Measurements from ENCODE around the gene KHSRP.

Gene KHSRP

DNA sequence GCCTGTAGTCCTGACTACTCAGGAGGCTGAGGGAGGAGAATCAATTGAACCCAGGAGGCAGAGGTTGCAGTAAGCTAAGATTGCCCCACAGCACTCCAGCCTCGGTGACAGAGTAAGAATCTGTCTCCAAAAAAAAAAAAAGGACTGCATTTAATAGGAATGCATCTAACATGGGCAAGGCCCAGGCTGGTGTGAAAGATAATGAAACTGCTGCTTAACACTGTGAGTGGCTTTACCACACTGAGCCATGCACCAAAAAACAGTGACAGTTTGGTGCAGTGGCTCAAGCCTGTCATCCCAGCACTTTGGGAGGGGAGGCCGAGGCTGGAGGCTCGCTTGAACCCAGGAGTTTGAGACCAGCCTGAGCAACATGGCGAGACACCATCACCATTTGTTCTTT is 40.2 kb downstream of the KHSRP start:
- TF ChIP-seq EZH2 (IDR thresholded peaks at IDR 0.05; ENCODE audit: borderline replicate concordance, low read length): no peak
- TF ChIP-seq CTCF (IDR thresholded peaks at IDR 0.05; ENCODE audit: low read length): no peak
- Histone ChIP-seq H3K4me3 (ENCODE audit: low read depth, low read length, poor library complexity, severe bottlenecking) (no peak overlapping the region), H3F3A (ENCODE audit: insufficient read depth, low read length) (no peaks in the 10 kb centered on the region), H3K79me2 (ENCODE audit: insufficient read depth, low read length) (no peaks in the 10 kb centered on the region), H3K36me3 (ENCODE audit: insufficient read depth, low read length) (peaks cover 79% of the 10 kb centered on the region), H3K9ac (ENCODE audit: low read length) (no peak overlapping the region), H3K4me1 (ENCODE audit: insufficient read depth, low read length, severe bottlenecking) (no peaks in the 10 kb centered on the region), H2AFZ (ENCODE audit: low read length) (no peak overlapping the region), H3K9me2 (ENCODE audit: low read depth, low read length) (no peaks in the 10 kb centered on the region), H4K20me1 (ENCODE audit: insufficient read depth, low read length) (no peaks in the 10 kb centered on the region), H3K27me3 (ENCODE audit: insufficient read depth, low read length) (no peaks in the 10 kb centered on the region), H3K4me2 (ENCODE audit: low read length) (no peak overlapping the region), H3K9me3 (ENCODE audit: low read length) (no peaks in the 10 kb centered on the region), H3K27ac (ENCODE audit: low read depth, low read length, poor library complexity, severe bottlenecking) (no peak overlapping the region)

DNA sequence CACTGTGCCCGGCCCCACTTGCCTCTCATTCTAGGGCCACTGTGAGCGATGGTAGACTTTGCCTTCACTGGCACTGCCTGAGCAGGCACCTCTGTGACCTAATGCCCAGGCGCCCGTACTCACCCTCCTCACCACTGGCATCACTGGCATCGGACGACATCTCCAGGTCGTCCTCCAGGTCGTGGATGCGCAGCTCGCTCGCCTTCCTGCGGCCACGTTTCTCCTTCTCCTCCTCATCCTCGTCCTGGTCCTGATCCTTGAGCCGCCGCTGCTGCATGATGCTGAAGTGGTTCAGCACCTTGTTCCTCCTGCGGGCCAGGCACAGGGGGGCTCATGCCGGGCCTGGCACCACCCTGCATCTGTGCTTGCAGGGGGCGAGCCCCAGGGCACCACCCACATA is 41.4 kb downstream of the KHSRP start:
- TF ChIP-seq CTCF (IDR thresholded peaks at IDR 0.05; ENCODE audit: low read length): no peak
- no peak for TF ChIP-seq EZH2 (IDR thresholded peaks at IDR 0.05; ENCODE audit: borderline replicate concordance, low read length)
- Histone ChIP-seq H3K79me2 (ENCODE audit: insufficient read depth, low read length) (no peaks in the 10 kb centered on the region), H3K9me2 (ENCODE audit: low read depth, low read length) (no peaks in the 10 kb centered on the region), H3K36me3 (ENCODE audit: insufficient read depth, low read length) (peaks cover 80% of the 10 kb centered on the region), H3K4me3 (ENCODE audit: low read depth, low read length, poor library complexity, severe bottlenecking) (no peak overlapping the region), H3K9ac (ENCODE audit: low read length) (no peak overlapping the region), H3F3A (ENCODE audit: insufficient read depth, low read length) (no peaks in the 10 kb centered on the region), H4K20me1 (ENCODE audit: insufficient read depth, low read length) (no peaks in the 10 kb centered on the region), H3K27me3 (ENCODE audit: insufficient read depth, low read length) (no peaks in the 10 kb centered on the region), H3K4me2 (ENCODE audit: low read length) (no peak overlapping the region), H2AFZ (ENCODE audit: low read length) (no peak overlapping the region), H3K27ac (ENCODE audit: low read depth, low read length, poor library complexity, severe bottlenecking) (no peak overlapping the region), H3K9me3 (ENCODE audit: low read length) (no peaks in the 10 kb centered on the region), H3K4me1 (ENCODE audit: insufficient read depth, low read length, severe bottlenecking) (no peaks in the 10 kb centered on the region)

GRCh38 chr19:6381030-6381750 is 43.4 kb downstream of the KHSRP start:
- Histone ChIP-seq H3K9ac (ENCODE audit: low read length) (no peak overlapping the region), H3K9me3 (ENCODE audit: low read length) (no peaks in the 10 kb centered on the region), H3K9me2 (ENCODE audit: low read depth, low read length) (no peaks in the 10 kb centered on the region), H3K27ac (ENCODE audit: low read depth, low read length, poor library complexity, severe bottlenecking) (no peak overlapping the region), H2AFZ (ENCODE audit: low read length) (no peak overlapping the region), H3K27me3 (ENCODE audit: insufficient read depth, low read length) (no peaks in the 10 kb centered on the region), H3K79me2 (ENCODE audit: insufficient read depth, low read length) (no peaks in the 10 kb centered on the region), H3K4me1 (ENCODE audit: insufficient read depth, low read length, severe bottlenecking) (no peaks in the 10 kb centered on the region), H3K36me3 (ENCODE audit: insufficient read depth, low read length) (peaks cover 67% of the 10 kb centered on the region), H3K4me3 (ENCODE audit: low read depth, low read length, poor library complexity, severe bottlenecking) (no peak overlapping the region), H3K4me2 (ENCODE audit: low read length) (no peak overlapping the region), H3F3A (ENCODE audit: insufficient read depth, low read length) (no peaks in the 10 kb centered on the region), H4K20me1 (ENCODE audit: insufficient read depth, low read length) (no peaks in the 10 kb centered on the region)
- TF ChIP-seq EZH2 (IDR thresholded peaks at IDR 0.05; ENCODE audit: borderline replicate concordance, low read length) (no peak), CTCF (IDR thresholded peaks at IDR 0.05; ENCODE audit: low read length) (no peak)
